ENCODE data around the gene NPAS2. TPM values are rescaled to one million over a fixed set of nuclear protein-coding genes. Genes with fewer than 3 reads are reported as not detected.

NPAS2 gene
- total and polyA plus RNA-seq, 2 experiments from 2014 or later, result 0.55 to 0.89 TPM

DNA sequence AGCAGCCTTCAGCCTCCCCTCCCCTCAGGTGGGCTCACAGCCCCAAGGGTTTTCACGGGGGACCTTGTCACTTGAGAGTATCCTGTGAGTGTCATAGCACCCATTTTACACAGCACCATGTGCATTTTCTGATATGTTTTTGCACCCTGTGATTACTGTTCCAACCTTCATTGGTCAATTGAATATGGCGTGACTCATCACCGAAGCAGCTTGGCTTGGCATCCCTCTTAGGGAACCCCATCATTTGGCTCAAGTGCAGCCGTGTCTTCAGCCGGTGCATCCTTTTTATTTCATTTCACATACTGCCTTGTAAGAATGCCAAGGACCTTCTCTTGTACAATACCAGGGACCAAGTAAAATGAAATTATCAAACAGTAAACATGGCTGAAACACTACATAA is 57.6 kb downstream of the NPAS2 start:
- peak in 1 of 2 donors; percentile 82 for DNase-seq (ENCODE audit: low read depth in 1 of 2, low spot score in 1 of 2)
- H3K27me3 ChIP-seq, result no peaks in the 10 kb centered on the region
- peak overlapping the region; percentile 69 for H3K27ac ChIP-seq
- H3K9me3 ChIP-seq (ENCODE audit: low read depth), result no peaks in the 10 kb centered on the region
- peaks cover 14% of the 10 kb centered on the region for H3K4me1 ChIP-seq (ENCODE audit: low read depth)
- H3K36me3 ChIP-seq, result no peaks in the 10 kb centered on the region
- TF ChIP-seq, protein P1, sequence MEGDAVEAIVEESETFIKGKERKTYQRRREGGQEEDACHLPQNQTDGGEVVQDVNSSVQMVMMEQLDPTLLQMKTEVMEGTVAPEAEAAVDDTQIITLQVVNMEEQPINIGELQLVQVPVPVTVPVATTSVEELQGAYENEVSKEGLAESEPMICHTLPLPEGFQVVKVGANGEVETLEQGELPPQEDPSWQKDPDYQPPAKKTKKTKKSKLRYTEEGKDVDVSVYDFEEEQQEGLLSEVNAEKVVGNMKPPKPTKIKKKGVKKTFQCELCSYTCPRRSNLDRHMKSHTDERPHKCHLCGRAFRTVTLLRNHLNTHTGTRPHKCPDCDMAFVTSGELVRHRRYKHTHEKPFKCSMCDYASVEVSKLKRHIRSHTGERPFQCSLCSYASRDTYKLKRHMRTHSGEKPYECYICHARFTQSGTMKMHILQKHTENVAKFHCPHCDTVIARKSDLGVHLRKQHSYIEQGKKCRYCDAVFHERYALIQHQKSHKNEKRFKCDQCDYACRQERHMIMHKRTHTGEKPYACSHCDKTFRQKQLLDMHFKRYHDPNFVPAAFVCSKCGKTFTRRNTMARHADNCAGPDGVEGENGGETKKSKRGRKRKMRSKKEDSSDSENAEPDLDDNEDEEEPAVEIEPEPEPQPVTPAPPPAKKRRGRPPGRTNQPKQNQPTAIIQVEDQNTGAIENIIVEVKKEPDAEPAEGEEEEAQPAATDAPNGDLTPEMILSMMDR (IDR thresholded peaks at IDR 0.05; ENCODE audit: low read depth, low read length), result no peak
- no peak overlapping the region for H3K4me3 ChIP-seq

DNA sequence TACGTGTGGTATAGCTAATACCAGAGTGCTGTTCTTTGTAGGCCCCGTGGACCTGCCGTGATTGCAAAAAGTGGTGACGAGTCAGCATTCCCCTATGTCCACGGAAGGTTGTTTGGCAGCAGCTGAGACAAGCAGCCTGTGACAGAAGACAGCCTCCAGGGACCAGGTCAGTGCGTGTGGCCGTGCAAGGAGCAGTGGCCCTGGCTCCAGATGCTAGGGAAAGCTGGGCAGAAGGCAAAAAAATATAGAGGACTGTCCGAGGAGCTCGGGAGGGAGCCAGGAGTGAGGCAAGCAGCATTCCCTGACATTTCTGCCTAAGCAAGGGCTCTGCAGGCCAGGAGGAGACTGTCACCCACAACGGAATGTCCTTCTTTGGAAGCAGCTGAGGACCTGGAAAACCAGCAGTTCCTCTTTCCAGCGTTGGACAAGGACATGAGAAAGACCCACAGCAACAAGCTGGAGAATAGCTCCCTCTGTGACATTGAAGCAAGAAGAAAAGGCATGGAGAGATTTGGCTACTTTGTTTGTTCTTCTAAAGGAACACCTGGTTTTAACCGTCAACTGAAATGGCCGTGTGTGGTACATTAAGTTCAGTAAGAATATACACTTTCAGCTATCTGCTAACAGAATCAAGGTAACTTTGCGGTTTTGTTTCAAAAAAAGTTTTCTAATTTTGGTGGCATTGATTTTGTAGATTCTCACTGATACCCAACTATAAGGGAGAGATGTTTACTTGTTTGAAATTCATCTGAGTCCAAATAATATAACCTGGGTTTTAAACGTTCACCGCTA is 58.3 kb downstream of the NPAS2 start:
- Histone ChIP-seq H3K27ac (peak overlapping the region; percentile 69), H3K4me3 (no peak overlapping the region), H3K27me3 (no peaks in the 10 kb centered on the region), H3K4me1 (ENCODE audit: low read depth) (peaks cover 14% of the 10 kb centered on the region), H3K9me3 (ENCODE audit: low read depth) (no peaks in the 10 kb centered on the region), H3K36me3 (no peaks in the 10 kb centered on the region)
- DNase-seq (ENCODE audit: low read depth in 1 of 2, low spot score in 1 of 2), result peak; percentile 38 to 55
- TF ChIP-seq, protein P1 (IDR thresholded peaks at IDR 0.05; ENCODE audit: low read depth, low read length), result no peak

DNA sequence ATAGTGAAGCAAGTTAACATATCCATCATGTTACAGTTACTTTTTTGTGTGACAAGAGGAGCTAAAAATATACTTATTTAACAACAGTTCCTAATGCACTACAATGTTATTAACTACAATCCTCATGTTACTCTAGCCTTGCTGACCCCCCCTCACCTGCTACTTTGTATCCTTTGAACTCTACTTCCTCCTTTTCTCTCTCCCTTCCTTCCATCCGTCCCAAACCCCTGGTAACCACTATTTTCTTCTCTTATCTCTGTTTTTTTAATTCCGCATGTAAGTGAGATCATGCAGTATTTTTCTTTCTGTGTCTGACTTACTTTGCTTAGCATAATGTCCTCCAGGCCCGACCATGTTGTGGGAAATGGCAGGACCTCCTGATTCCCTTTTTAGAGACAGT is 59.4 kb downstream of the NPAS2 start:
- no peaks in the 10 kb centered on the region for H3K9me3 ChIP-seq (ENCODE audit: low read depth)
- no peak overlapping the region for H3K4me3 ChIP-seq
- H3K4me1 ChIP-seq (ENCODE audit: low read depth), result peaks cover 14% of the 10 kb centered on the region
- DNase-seq (ENCODE audit: low read depth in 1 of 2, low spot score in 1 of 2), result no peak
- H3K27me3 ChIP-seq, result no peaks in the 10 kb centered on the region
- TF ChIP-seq, protein P1 (IDR thresholded peaks at IDR 0.05; ENCODE audit: low read depth, low read length), result no peak
- H3K36me3 ChIP-seq, result no peaks in the 10 kb centered on the region
- H3K27ac ChIP-seq, result no peak overlapping the region

DNA sequence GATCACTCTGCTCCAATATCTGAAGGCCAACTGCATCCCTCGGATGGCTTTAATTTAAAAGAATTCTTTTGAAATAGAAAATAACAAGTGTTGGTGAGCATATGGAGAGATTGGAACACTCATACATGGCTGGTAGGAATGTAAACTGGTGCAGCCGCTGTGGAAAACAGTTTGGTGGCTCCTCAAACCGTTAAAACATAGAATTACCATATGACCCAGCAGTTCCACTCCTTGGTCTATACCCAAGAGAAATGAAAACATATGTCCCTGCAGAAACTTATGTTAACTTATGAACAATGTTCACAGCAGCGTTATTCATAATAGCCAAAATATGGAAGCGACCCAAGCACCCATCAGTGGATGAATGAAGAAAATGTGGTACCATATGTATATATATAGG is 60.1 kb downstream of the NPAS2 start:
- H3K4me3 ChIP-seq, result no peak overlapping the region
- H3K27ac ChIP-seq, result no peak overlapping the region
- no peak for DNase-seq (ENCODE audit: low read depth in 1 of 2, low spot score in 1 of 2)
- H3K27me3 ChIP-seq, result no peaks in the 10 kb centered on the region
- H3K4me1 ChIP-seq (ENCODE audit: low read depth), result peaks cover 14% of the 10 kb centered on the region
- H3K9me3 ChIP-seq (ENCODE audit: low read depth), result no peaks in the 10 kb centered on the region
- TF ChIP-seq, protein P1 (IDR thresholded peaks at IDR 0.05; ENCODE audit: low read depth, low read length), result no peak
- H3K36me3 ChIP-seq, result no peaks in the 10 kb centered on the region

DNA sequence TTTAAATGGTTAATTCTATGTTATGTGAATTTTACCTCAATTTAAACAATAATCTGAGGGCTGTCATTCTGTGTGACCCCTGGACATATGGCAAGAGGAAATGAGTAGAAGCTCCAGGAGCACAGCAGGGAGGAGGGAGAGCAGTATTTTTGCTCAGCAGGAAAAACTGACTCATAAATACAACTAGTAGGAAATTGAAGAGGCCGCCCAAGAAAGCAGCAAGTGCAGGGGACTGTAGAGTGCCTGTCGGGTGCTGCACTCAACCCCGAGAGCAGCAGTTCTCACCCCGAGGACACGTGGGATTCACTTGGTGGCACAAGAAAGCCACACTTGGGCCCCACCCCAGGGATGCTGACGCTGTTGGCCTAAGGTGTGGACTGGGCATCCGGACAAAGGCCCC is 60.8 kb downstream of the NPAS2 start:
- TF ChIP-seq, protein P1 (IDR thresholded peaks at IDR 0.05; ENCODE audit: low read depth, low read length), result no peak
- Histone ChIP-seq H3K36me3 (no peaks in the 10 kb centered on the region), H3K27me3 (no peaks in the 10 kb centered on the region), H3K4me3 (no peak overlapping the region), H3K9me3 (ENCODE audit: low read depth) (no peaks in the 10 kb centered on the region), H3K4me1 (ENCODE audit: low read depth) (peaks cover 11% of the 10 kb centered on the region), H3K27ac (no peak overlapping the region)
- peak in 1 of 2 donors; percentile 40 for DNase-seq (ENCODE audit: low read depth in 1 of 2, low spot score in 1 of 2)

Data from cardiac muscle cell (in vitro differentiated cells and primary cell).